HG03439 (cell line): ENCODE measurements around the gene LIPC.

ENCODE experiments used
- ATAC-seq: cut with Tn5 transposase; IDR thresholded peaks from one replicate; pipeline ENCODE4 v1.9.1; 2021; ENCODE audit warnings: mild to moderate bottlenecking, moderate library complexity; ENCODE audit not compliant: unreplicated experiment

Gene LIPC

GRCh38 chr15:58604455-58604923 is 172.7 kb downstream of the LIPC start:
- no peak for ATAC-seq

GRCh38 chr15:58605931-58606530 is 174.2 kb downstream of the LIPC start:
- no peak for ATAC-seq

GRCh38 chr15:58606577-58607080 is 174.8 kb downstream of the LIPC start:
- ATAC-seq, result no peak

GRCh38 chr15:58608129-58608590 is 176.4 kb downstream of the LIPC start:
- no peak for ATAC-seq

- no peak for ATAC-seq
Observed at GRCh38 chr15:58608711-58609110, 176.9 kb downstream of the LIPC start.

GRCh38 chr15:58611731-58612676 is 180.2 kb downstream of the LIPC start:
- no peak for ATAC-seq

GRCh38 chr15:58616171-58616570 is 184.4 kb downstream of the LIPC start:
- no peak for ATAC-seq
